ENCODE data around the gene TNK2. TPM values are rescaled to one million over a fixed set of nuclear protein-coding genes. Genes with fewer than 3 reads are reported as not detected.

The TNK2 gene
- total and polyA plus RNA-seq, 2 experiments from 2014 or later, result 3.2 to 12.3 TPM

- peak; percentile 67 for DNase-seq
- H3K9me3 ChIP-seq (ENCODE audit: low read depth), result no peaks in the 10 kb centered on the region
Measured at GRCh38 chr3:195886181-195887141, 21.9 kb downstream of the TNK2 start.

DNA sequence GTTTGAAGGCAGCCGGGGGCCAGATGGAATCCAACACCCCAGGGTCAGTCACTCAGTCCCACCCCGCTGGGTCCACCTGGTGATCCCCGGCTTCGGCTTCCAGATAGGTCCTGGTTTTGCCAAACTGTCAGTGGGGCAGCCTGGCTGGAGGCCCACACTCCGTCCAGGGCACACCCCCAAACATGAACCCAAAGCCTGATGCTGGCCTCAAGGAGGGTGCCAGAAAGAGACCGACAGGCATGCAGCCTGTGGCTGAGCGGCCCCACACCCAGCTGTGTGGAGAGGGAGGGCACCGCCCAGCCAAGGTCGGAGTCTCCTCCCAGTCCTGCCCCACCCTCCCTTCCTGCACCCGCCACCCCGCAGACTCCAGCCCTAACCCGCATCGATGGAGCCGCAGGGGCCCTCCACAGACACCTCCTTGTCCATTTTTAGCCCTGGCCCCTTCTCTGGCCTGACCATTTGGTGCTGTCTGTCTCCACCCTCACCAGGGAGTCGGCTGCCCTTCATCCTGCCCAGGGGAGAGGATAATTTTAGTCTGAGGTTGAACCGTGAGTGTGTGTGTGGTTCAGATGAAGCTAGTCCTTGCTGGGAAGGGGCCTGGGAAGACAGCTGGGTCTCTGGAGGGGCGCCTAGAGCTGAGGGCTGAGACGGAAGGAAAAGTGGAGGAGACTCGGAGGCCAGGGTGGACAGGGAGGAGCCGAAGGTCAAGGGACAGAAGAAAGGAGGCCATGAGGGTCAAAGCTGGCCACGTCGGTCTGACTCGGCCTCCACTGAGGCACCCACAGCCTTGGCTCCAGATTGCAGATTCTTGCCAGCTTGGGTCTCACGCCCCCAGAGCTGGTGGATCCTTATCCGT is 23.1 kb downstream of the TNK2 start:
- H3K4me2 ChIP-seq (ENCODE audit: unreplicated experiment), result no peak overlapping the region
- H2AFZ ChIP-seq, result no peak overlapping the region
- H3K4me1 ChIP-seq (ENCODE audit: insufficient read depth), result peaks cover 13% of the 10 kb centered on the region
- H3K27me3 ChIP-seq (replicated peaks; ENCODE audit: insufficient read depth), result no peaks in the 10 kb centered on the region
- no peaks in the 10 kb centered on the region for H3K9me3 ChIP-seq (ENCODE audit: low read depth)
- no peak for DNase-seq
- TF ChIP-seq EZH2phosphoT487 (IDR thresholded peaks at IDR 0.05; ENCODE audit: insufficient read depth, low read depth) (no peak), EZH2 (IDR thresholded peaks at IDR 0.05; ENCODE audit: insufficient read depth, poor library complexity, severe bottlenecking) (no peak)
- 92% methylated on average over 20 to 25 of the region's 25 CpGs for WGBS, 2 experiments (ENCODE audit: low coverage in 1 of 2, low lambda C conversion rate in 2 of 2, missing lambda C conversion rate in 2 of 2)
- no peaks in the 10 kb centered on the region for H3F3A ChIP-seq (ENCODE audit: insufficient read depth)
- H3K9me2 ChIP-seq (ENCODE audit: insufficient read depth), result no peaks in the 10 kb centered on the region
- H3K36me3 ChIP-seq (ENCODE audit: low read depth), result no peaks in the 10 kb centered on the region
- H3K4me3 ChIP-seq, result no peak overlapping the region
- in situ Hi-C loops (cut with MboI), result no loop called here
- H3K27ac ChIP-seq, result no peak overlapping the region
- H3K9ac ChIP-seq, result no peak overlapping the region
- no peaks in the 10 kb centered on the region for H4K20me1 ChIP-seq (ENCODE audit: insufficient read depth)
- H3K79me2 ChIP-seq (ENCODE audit: insufficient read depth), result peaks cover 15% of the 10 kb centered on the region

More at GRCh38 chr3:195886181-195887141, 21.9 kb downstream of the TNK2 start:
- no peak overlapping the region for H2AFZ ChIP-seq
- 81 to 83% methylated on average over 30 to 34 of the region's 34 CpGs for WGBS, 2 experiments (ENCODE audit: low coverage in 1 of 2, low lambda C conversion rate in 2 of 2, missing lambda C conversion rate in 2 of 2)
- H3K4me1 ChIP-seq (ENCODE audit: insufficient read depth), result peaks cover 13% of the 10 kb centered on the region
- peak overlapping the region; percentile 13 for H3K4me2 ChIP-seq (ENCODE audit: unreplicated experiment)
- no peaks in the 10 kb centered on the region for H3K27me3 ChIP-seq (replicated peaks; ENCODE audit: insufficient read depth)
- 0 out of 2 replicates have a peak overlapping the region, but pooled peaks have one; percentile 18 for H3K9ac ChIP-seq
- no peaks in the 10 kb centered on the region for H3F3A ChIP-seq (ENCODE audit: insufficient read depth)
- no peaks in the 10 kb centered on the region for H4K20me1 ChIP-seq (ENCODE audit: insufficient read depth)
- H3K4me3 ChIP-seq, result no peak overlapping the region
- peaks cover 27% of the 10 kb centered on the region for H3K79me2 ChIP-seq (ENCODE audit: insufficient read depth)
- H3K9me2 ChIP-seq (ENCODE audit: insufficient read depth), result no peaks in the 10 kb centered on the region
- peak overlapping the region; percentile 2; the same call in 1 of the 2 replicates for H3K27ac ChIP-seq
- in situ Hi-C loops (cut with MboI), result no loop called here
- TF ChIP-seq EZH2phosphoT487 (IDR thresholded peaks at IDR 0.05; ENCODE audit: insufficient read depth, low read depth) (0 out of 2 replicates have a peak, but pooled peaks have one; percentile 65), EZH2 (IDR thresholded peaks at IDR 0.05; ENCODE audit: insufficient read depth, poor library complexity, severe bottlenecking) (no peak)
- H3K36me3 ChIP-seq (ENCODE audit: low read depth), result no peaks in the 10 kb centered on the region

DNA sequence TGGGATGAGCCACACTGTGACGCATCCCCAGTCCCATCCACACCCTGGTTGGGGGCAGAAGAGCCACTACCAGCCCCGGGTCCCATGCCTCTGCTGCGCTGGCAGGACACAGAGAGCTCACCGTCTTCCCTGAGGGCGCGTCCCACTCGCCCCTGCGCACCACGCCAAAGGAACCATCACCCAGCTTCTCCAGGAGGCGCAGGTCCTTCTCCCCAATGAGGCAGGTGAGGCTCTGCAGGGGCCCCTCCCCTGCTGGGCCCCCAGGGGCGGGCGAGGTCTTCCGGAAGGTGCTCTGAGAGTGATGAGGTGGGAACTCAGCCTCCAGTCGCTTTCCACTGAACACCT is 23.7 kb downstream of the TNK2 start:
- Histone ChIP-seq H3K27ac (no peak overlapping the region), H4K20me1 (ENCODE audit: insufficient read depth) (no peaks in the 10 kb centered on the region), H3K4me1 (ENCODE audit: insufficient read depth) (peaks cover 13% of the 10 kb centered on the region), H3K9me2 (ENCODE audit: insufficient read depth) (no peaks in the 10 kb centered on the region), H3K4me2 (ENCODE audit: unreplicated experiment) (no peak overlapping the region), H3K9me3 (ENCODE audit: low read depth) (no peaks in the 10 kb centered on the region), H3K36me3 (ENCODE audit: low read depth) (no peaks in the 10 kb centered on the region), H3F3A (ENCODE audit: insufficient read depth) (no peaks in the 10 kb centered on the region), H3K27me3 (replicated peaks; ENCODE audit: insufficient read depth) (no peaks in the 10 kb centered on the region), H3K79me2 (ENCODE audit: insufficient read depth) (peaks cover 9% of the 10 kb centered on the region), H3K9ac (no peak overlapping the region), H3K4me3 (no peak overlapping the region), H2AFZ (no peak overlapping the region)
- 94 to 95% methylated on average over 14 of the region's 14 CpGs for WGBS, 2 experiments (ENCODE audit: low coverage in 1 of 2, low lambda C conversion rate in 2 of 2, missing lambda C conversion rate in 2 of 2)
- in situ Hi-C loops (cut with MboI), result no loop called here
- no peak for DNase-seq
- TF ChIP-seq EZH2 (IDR thresholded peaks at IDR 0.05; ENCODE audit: insufficient read depth, poor library complexity, severe bottlenecking), result no peak
- no peak for TF ChIP-seq EZH2phosphoT487 (IDR thresholded peaks at IDR 0.05; ENCODE audit: insufficient read depth, low read depth)

- no peaks in the 10 kb centered on the region for H4K20me1 ChIP-seq (ENCODE audit: insufficient read depth)
- no peak for DNase-seq
- H3K27ac ChIP-seq, result no peak overlapping the region
- TF ChIP-seq EZH2phosphoT487 (IDR thresholded peaks at IDR 0.05; ENCODE audit: insufficient read depth, low read depth) (no peak), EZH2 (IDR thresholded peaks at IDR 0.05; ENCODE audit: insufficient read depth, poor library complexity, severe bottlenecking) (no peak)
- 92 to 94% methylated on average over 12 of the region's 12 CpGs for WGBS, 2 experiments (ENCODE audit: low coverage in 1 of 2, low lambda C conversion rate in 2 of 2, missing lambda C conversion rate in 2 of 2)
- H3K27me3 ChIP-seq (replicated peaks; ENCODE audit: insufficient read depth), result no peaks in the 10 kb centered on the region
- no peak overlapping the region for H3K4me3 ChIP-seq
- H3K9me2 ChIP-seq (ENCODE audit: insufficient read depth), result no peaks in the 10 kb centered on the region
- no peaks in the 10 kb centered on the region for H3F3A ChIP-seq (ENCODE audit: insufficient read depth)
- H2AFZ ChIP-seq, result no peak overlapping the region
- H3K9me3 ChIP-seq (ENCODE audit: low read depth), result no peaks in the 10 kb centered on the region
- no peak overlapping the region for H3K4me2 ChIP-seq (ENCODE audit: unreplicated experiment)
- no peaks in the 10 kb centered on the region for H3K36me3 ChIP-seq (ENCODE audit: low read depth)
- in situ Hi-C loops (cut with MboI), result no loop called here
- H3K79me2 ChIP-seq (ENCODE audit: insufficient read depth), result 0 out of 2 replicates have a peak, but pooled peaks cover under 1% of the 10 kb centered on the region
- H3K9ac ChIP-seq, result no peak overlapping the region
- peaks cover 13% of the 10 kb centered on the region for H3K4me1 ChIP-seq (ENCODE audit: insufficient read depth)
Measured at GRCh38 chr3:195883801-195884200, 24.6 kb downstream of the TNK2 start.

All from GM23248 (cell line).